Peyer's patch (tissue), 4 donors: ENCODE measurements around the gene HPS6. TPM values are rescaled to one million over a fixed set of nuclear protein-coding genes. Genes with fewer than 3 reads are reported as not detected.

Experiments used
- DNase-seq, 3 donors: peaks; one replicate each; pipeline ENCODE4 v3.0.0-alpha.2; 2017 to 2019
- H3K27ac ChIP-seq, 4 donors: fragments of 200-600 bp; sonication (generic); one replicate each; pipeline ENCODE4 v1.5.1; 2016 to 2019
- H3K27me3 ChIP-seq, 2 donors: fragments of 200-600 bp; sonication (generic); one replicate each; pipeline ENCODE4 v1.5.1; 2019
- H3K36me3 ChIP-seq, 3 donors: fragments of 200-600 bp; sonication (generic); one replicate each; pipeline ENCODE4 v1.5.1; 2016 to 2019
- H3K4me1 ChIP-seq, 4 donors: fragments of 200-600 bp; sonication (generic); one replicate each; pipeline ENCODE4 v1.5.1; 2016 to 2019
- H3K4me3 ChIP-seq, 4 donors: fragments of 200-600 bp; sonication (generic); 1 replicate in 3 of 4; 2 replicates in 1 of 4; pipeline ENCODE4 v1.5.1; 2016 to 2019; ENCODE audit warnings: mild to moderate bottlenecking in 1 of 4
- H3K9me3 ChIP-seq, 4 donors: fragments of 200-600 bp; sonication (generic); one replicate each; pipeline ENCODE4 v1.5.1; 2016 to 2019; ENCODE audit warnings: mild to moderate bottlenecking in 1 of 4
- POLR2A ChIP-seq, 2 donors: fragments of 450-650 bp; IDR thresholded peaks; one replicate each; pipeline ENCODE4 v1.5.1; 2017; ENCODE audit warnings: antibody characterized with exemption in 2 of 2, mild to moderate bottlenecking in 2 of 2, moderate library complexity in 2 of 2
- total RNA-seq, 4 donors: library from RNA; depleted of rRNA; stranded (reverse); fragments of >200 nt; gene quantifications; one replicate each; pipeline ENCODE4 v1.1.0, GENCODE V29; 2016
- TF ChIP-seq, protein P1 (sequence below), 6 experiments: fragments of 450-650 bp in 4 of 6; fragments of 200-600 bp in 2 of 6; sonication (generic) in 1 of 6; IDR thresholded peaks; one replicate each; pipeline ENCODE4 v1.5.1; 2017 to 2019; ENCODE audit warnings: antibody characterized with exemption in 6 of 6, mild to moderate bottlenecking in 3 of 6, moderate library complexity in 1 of 6

Gene HPS6
- total RNA-seq, 4 donors from 2014 or later, result 19.8 to 33.4 (median 24.8) TPM

DNA sequence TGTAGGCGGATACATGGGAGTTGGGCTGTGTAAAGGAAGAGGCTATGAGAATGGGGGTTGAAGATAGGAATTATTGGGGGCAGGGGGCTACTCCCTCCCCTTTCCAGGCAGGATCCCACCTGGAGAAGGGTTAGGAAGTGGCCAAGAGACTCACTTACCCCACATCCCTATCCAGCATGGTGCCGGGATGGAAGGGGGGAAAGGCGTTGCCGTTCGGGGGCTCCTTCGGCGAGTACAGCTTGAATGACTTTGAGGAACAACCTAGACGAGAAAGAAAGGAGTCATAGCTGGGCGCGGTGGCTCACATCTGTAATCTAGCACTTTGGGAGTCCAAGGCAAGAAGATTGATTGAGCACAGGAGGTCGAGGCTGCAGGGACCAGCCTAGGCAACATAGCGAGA, 46.1 kb downstream of the HPS6 start:
- TF ChIP-seq, protein P1, sequence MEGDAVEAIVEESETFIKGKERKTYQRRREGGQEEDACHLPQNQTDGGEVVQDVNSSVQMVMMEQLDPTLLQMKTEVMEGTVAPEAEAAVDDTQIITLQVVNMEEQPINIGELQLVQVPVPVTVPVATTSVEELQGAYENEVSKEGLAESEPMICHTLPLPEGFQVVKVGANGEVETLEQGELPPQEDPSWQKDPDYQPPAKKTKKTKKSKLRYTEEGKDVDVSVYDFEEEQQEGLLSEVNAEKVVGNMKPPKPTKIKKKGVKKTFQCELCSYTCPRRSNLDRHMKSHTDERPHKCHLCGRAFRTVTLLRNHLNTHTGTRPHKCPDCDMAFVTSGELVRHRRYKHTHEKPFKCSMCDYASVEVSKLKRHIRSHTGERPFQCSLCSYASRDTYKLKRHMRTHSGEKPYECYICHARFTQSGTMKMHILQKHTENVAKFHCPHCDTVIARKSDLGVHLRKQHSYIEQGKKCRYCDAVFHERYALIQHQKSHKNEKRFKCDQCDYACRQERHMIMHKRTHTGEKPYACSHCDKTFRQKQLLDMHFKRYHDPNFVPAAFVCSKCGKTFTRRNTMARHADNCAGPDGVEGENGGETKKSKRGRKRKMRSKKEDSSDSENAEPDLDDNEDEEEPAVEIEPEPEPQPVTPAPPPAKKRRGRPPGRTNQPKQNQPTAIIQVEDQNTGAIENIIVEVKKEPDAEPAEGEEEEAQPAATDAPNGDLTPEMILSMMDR (IDR thresholded peaks at IDR 0.05), result no peak
- TF ChIP-seq POLR2A (IDR thresholded peaks at IDR 0.05), result no peak
- H3K4me3 ChIP-seq, result no peak overlapping the region
- no peak overlapping the region for H3K27ac ChIP-seq
- no peak for DNase-seq
- H3K27me3 ChIP-seq, result no peaks in the 10 kb centered on the region
- peaks cover 0 to 53% (median 0%) of the 10 kb centered on the region in 3 donors for H3K36me3 ChIP-seq
- no peaks in the 10 kb centered on the region for H3K9me3 ChIP-seq
- H3K4me1 ChIP-seq, result peaks cover 0 to 41% (median 20%) of the 10 kb centered on the region in 4 donors

DNA sequence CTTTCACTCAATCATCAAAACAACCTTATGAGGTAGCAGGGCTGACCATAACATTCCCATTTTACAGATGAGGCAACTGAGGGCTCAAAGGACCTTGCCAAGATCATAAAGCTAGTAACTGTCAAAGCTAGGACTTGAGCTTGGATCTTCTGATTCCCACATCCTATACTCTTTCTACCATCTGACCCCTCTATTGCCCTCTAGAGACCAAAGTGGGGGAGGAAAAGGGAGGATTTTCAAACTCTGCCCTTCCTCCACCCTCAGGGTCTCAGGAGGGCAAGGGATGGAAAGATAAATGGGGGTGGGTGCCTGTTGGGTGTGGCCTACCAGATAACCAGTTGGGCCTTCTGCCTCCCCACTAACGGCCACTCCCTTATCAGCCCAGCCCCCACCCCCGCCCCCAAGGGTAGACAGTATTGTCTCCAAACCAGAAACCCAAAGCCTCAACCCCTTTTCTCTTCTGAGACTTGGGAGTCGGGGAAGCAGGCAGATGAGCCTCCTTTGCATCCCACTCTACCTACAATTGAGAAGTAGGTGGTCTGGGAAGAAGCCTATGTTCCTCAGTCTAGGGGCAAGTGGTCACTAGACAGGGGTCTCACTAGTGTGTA, 47.2 kb downstream of the HPS6 start:
- H3K4me1 ChIP-seq, result peaks cover 0 to 51% (median 26%) of the 10 kb centered on the region in 4 donors
- TF ChIP-seq, protein P1 (IDR thresholded peaks at IDR 0.05), result no peak
- TF ChIP-seq POLR2A (IDR thresholded peaks at IDR 0.05), result no peak
- peaks cover 0 to 45% (median 0%) of the 10 kb centered on the region in 3 donors for H3K36me3 ChIP-seq
- H3K9me3 ChIP-seq, result no peaks in the 10 kb centered on the region
- H3K27ac ChIP-seq, result no peak overlapping the region
- DNase-seq, result no peak
- no peaks in the 10 kb centered on the region for H3K27me3 ChIP-seq
- no peak overlapping the region for H3K4me3 ChIP-seq

DNA sequence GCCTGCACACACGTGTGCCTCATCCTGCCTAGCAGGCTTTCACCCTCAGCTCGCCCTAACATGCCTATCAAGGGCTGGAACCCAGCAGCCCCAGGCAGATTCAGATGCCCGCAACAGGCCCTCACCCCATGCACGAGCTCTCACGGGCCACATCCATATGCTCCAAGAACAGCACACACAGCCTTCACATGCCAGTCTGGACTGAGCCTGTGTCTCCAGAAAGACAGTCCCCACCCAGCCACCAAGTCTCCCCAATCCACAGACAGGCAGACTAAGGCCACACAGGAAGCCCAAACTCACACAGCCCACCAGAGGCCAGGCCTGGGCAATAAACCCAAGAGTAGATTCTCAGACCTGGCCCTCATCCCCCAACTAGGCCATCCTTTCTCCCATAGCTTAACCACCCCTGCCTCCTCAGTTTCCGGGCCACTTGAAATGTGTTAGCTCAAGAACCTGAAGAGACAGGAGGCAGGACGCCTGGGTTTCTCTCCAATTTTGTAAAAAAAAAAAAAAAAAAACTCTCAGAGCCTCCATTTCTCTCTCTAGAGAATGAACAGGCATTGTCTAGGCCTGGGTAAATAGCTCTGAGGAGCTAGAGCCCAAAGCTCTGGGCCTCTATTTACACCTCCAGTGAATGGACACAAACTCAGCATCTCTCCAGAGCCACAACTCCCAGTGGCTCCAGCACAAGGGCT, 48.3 kb downstream of the HPS6 start:
- no peak for DNase-seq
- H3K4me3 ChIP-seq, result peak overlapping the region; percentile 54 to 87 (median 76)
- H3K27ac ChIP-seq, result peak overlapping the region in 2 of 4 donors; percentile 79 to 97

DNA sequence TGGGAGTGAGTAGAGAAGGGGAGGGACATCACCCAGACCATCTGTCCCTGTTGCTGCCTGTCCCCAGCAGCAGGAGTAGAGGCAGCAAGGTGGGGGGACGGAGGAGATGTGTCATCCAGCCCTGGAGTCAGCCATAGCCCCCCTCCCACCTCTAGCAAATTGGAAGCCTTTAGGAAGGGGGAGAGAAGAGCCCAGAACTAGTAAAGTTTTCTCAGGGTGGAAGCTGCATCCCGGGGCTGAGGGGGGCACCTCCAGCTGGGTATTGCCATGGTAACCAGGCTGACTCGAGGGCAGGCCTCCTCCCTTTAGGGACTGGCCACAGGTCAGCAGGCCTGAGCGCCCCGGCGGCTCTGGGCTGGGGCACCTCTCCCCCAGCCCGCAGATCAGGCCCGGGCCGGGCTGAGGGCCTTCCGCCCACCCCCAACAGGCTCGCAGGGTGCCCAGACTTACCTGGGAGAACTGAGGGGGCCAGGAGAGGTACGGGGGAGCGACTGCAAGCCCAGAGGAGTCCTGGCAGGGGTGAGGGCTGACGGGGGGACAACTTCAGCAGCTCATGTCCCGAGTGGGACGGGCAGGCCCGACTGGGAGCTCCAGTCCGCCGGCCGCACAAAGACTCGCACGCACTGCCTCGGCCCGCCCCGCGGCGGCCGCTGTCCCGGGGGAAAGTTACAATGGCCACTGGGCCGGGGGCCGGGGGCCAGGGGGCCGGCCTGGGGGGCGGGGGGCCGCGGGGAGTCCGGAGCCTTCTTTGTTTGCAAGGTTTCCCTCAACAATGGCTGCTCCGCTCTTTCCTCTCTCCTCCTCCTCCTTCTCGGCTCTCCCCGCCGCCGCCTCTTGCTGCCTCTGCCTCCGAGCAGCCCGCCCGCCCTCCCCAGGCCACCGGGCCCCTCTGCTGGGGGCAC, 49.1 kb downstream of the HPS6 start:
- H3K36me3 ChIP-seq, result peaks cover 0 to 26% (median 0%) of the 10 kb centered on the region in 3 donors
- peak in 2 of 3 donors; percentile 50 to 65 for DNase-seq
- no peaks in the 10 kb centered on the region for H3K9me3 ChIP-seq
- H3K4me3 ChIP-seq, result peak overlapping the region; percentile 54 to 87 (median 76)
- H3K27ac ChIP-seq, result peak overlapping the region; percentile 79 to 98 (median 88)
- H3K4me1 ChIP-seq, result peaks cover 0 to 70% (median 40%) of the 10 kb centered on the region in 4 donors
- TF ChIP-seq, protein P1 (IDR thresholded peaks at IDR 0.05), result no peak
- TF ChIP-seq POLR2A (IDR thresholded peaks at IDR 0.05), result no peak
- H3K27me3 ChIP-seq, result no peaks in the 10 kb centered on the region

More for the DNA sequence above, 48.3 kb downstream of the HPS6 start:
- peaks cover 0 to 62% (median 35%) of the 10 kb centered on the region in 4 donors for H3K4me1 ChIP-seq
- H3K27me3 ChIP-seq, result no peaks in the 10 kb centered on the region
- peaks cover 0 to 34% (median 0%) of the 10 kb centered on the region in 3 donors for H3K36me3 ChIP-seq
- no peaks in the 10 kb centered on the region for H3K9me3 ChIP-seq
- TF ChIP-seq POLR2A (IDR thresholded peaks at IDR 0.05), result no peak
- TF ChIP-seq, protein P1 (IDR thresholded peaks at IDR 0.05), result no peak

DNA sequence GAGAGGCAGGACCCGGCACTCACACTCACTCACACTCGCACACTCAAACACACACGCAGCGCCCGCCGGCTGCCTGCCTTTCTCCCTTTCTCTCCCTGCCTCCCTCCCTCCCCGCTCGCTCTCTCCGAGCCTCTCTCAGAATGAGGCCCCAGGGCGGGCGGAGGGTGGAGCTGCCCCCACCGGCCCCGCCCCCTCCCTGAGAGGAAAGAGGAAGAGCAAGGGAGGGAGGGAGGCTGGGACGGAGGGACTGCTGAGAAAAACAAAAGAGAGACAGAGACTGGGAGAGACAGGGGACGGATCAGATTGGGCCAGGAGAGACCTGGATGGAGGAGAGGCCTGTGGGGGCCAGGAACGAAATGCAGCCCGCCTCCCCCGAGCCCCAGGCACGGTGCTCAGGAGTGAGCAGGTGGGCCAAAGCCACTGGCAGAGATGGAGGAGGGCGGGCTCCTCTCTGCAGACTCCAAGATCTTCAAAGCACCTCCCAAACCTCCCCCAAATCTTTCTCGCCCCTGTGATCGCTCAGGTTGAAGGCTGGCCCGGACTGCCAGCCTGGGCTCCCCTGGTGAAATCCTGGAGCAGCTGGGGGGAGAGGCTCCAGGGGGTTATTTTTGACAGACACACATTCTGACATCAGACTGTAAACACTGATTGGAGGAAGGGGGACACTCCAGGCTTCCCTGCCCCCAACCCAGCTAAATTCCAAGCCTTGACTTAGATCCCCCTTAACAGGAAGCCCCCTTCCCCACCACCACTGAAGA, 49.9 kb downstream of the HPS6 start:
- Histone ChIP-seq H3K4me3 (peak overlapping the region; percentile 54 to 87 (median 76)), H3K27ac (peak overlapping the region; percentile 79 to 98 (median 88)), H3K9me3 (no peaks in the 10 kb centered on the region), H3K36me3 (peaks cover 0 to 18% (median 0%) of the 10 kb centered on the region in 3 donors), H3K4me1 (peaks cover 0 to 73% (median 40%) of the 10 kb centered on the region in 4 donors), H3K27me3 (no peaks in the 10 kb centered on the region)
- peak; percentile 92 to 96 (median 96) for DNase-seq
- peak; percentile 35 to 57 for TF ChIP-seq POLR2A (IDR thresholded peaks at IDR 0.05)
- TF ChIP-seq, protein P1 (IDR thresholded peaks at IDR 0.05), result no peak
